Right kidney (tissue), 1 donor: ENCODE data around the gene CDH4.
A peak's percentile ranks its signal among the peaks of the same experiment; 100 is the strongest.

ENCODE experiments used
- DNase-seq: peaks from one replicate; pipeline ENCODE4 v3.0.0-alpha.2; 2016

Gene CDH4

DNA sequence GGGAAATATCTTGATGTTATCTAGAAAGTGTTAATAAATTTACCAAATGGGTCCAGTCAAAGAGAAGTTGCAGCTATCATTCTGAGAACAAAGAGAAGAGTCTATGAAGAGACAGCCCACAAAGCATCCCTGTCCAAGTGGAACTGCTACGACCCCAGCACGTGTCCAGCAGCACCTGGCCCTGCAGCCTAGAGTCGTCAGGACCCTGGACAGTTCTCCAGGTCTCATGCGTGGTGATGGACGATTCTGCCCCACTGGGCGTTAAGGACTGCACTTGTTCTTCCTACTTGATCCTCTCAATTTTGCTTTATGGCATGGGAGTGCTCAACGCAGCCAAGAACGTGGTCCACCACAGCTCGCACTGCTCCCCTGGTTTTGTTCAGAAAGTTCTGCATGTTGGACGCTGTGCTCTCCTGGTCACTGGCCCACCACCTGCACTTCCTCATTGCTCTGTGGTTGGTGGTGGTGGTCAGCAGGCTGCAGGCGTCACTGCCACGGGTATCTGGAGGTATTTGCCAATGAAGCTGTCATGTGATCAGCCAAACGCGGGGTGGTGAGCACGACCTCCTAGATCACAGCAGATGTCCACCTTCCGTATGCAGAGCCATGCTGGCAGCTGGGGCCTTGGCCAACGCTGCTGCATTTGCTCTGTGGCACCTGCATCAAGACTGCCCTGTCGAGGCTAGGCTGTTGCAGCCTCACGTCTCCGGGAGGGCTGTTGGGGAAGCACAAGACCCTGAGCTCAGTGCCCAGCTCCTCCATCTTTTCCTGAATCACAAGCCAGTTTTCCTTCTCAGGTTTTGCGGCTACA lies 356.4 kb downstream of the CDH4 start:
- no peak for DNase-seq

DNA sequence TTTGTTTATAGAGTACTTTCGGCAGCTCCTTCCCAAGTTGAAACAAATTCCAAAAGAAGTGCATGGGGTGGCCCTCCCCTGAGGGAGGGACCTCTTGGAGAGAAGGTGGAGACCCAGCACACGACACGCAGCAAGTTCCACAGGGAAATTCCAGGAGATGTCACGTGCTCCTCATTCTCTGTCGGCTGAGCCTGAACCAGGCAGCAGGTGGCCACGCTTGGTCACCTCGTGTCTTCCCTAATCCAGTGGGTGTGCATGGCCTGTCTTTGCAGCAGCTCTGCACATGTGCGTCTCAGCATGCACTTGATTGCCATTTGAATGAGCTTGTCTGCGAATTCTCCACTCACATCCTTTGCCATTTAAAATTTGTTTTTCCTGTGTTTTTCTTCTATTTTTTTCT lies 357.4 kb downstream of the CDH4 start:
- no peak for DNase-seq

GRCh38 chr20:61611401-61612180 lies 359.5 kb downstream of the CDH4 start:
- DNase-seq, result no peak

DNA sequence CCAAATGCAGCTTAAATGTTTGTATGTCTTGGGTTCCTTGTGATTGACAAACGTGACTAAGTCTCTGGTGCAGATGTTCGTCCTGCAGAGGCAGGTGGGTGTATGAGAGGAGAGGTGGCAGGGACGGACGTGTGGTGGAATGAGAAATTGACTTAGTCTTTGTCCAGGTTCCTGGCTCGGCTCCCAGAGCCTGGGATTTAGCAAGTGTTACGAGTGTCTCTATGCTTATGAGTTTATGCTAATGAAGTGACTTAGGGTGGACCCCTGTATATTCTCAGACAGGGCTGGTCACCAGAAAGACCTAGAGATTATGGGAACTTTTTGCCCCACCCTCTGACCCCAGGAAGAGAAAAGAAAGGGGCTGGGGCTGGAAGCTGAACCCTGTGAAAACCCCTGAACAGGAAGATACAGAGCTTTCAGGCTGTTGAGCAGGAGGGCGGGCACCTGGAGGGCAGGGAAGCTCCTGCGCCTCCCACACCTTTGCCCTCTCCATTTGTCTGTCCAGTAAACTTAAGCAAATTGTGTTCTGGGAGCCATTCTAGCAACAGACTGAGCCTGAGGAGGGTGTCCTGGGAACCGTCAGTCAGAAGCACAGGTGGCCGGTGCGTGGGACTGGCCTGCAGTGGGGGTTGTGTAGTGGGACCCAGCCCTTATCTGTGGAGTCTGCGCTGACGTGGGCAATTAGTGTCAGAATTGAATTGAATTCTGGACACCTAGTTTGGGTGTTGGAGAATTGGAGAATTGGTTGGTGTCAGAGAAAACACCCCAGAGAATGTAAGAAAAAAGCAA lies 362.1 kb downstream of the CDH4 start:
- no peak for DNase-seq

DNA sequence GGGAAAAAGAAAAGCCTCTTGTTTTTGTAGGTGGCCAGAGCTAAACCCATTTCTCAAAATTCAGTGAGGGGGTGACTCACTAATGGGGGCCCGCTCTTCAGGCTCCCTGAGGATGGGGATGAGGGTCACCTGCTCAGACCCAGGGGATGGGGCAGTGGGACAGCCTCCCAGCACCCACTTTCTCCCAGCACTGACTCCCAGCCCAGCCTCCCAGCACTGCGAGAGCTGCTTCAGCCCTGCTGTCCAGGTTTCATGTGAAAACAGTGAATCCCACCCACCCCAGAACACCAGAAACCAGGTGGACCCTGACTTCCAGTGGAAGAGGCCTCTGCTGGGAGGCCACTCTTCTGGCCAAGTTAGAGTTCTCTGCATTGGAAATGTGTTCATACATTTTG lies 362.6 kb downstream of the CDH4 start:
- no peak for DNase-seq

DNA sequence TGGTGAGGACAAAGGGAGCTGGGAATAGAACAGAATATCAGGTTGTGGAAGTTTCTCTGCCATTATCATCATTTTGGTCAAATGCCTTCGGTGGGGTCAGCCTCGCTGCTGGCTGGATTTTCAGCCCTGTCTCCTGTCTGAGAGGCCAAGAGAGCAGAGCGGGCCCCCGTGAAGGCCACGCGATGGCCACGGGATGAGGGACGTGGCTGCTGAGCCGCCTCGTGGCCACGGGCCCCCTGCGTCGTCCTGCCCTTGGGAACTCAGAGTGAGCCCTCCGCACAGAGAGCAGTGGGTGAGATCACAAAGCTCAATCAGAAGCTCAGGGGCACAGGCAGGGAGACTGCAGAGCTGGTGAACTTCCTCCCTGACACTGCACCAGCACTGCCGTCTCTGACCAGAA lies 363.7 kb downstream of the CDH4 start:
- DNase-seq, result no peak

DNA sequence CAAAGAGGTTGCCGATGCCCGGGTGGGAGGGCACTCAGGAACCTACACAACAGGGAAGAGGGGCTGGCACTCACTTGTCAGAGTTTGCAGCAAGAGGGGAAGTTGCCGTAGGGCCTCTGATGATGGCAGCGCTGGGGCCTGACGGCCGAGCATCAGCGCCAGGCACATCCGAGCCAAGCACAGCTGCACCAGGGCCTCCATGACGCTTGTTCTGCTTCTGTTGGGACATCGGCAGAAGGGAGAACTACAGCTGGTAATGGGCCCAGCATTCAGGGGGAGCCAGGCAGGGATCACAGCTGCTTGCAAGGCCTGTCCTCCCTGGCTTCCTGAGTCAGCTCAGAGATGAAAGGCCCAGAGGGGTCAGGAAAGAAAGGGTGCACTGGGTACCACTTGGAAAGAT lies 367.7 kb downstream of the CDH4 start:
- DNase-seq, result no peak

- DNase-seq, result no peak
Measured at GRCh38 chr20:61620174-61620573, 368.1 kb downstream of the CDH4 start.

GRCh38 chr20:61621035-61621730 lies 369.1 kb downstream of the CDH4 start:
- no peak for DNase-seq

GRCh38 chr20:61621852-61622251 lies 369.8 kb downstream of the CDH4 start:
- no peak for DNase-seq

GRCh38 chr20:61623451-61623850 lies 371.4 kb downstream of the CDH4 start:
- no peak for DNase-seq

DNA sequence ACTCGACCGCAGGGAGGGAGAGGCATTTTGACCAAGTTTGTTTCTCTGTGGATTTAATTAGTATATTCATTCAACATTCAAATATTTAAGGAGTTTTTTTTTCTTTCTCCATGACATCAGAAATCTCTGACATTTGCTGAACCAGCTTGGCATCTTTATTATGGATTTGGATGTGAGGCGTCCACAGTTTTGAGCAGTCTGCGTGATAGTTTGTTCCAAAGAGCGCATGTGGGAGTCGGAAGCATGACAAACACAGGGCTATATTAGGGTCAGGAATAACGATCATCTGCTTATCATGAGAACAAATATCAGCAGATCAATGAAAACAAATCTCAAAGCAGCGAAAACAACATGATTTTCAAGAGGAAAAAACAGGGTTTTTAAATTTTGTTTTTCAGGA lies 373.2 kb downstream of the CDH4 start:
- no peak for DNase-seq

DNA sequence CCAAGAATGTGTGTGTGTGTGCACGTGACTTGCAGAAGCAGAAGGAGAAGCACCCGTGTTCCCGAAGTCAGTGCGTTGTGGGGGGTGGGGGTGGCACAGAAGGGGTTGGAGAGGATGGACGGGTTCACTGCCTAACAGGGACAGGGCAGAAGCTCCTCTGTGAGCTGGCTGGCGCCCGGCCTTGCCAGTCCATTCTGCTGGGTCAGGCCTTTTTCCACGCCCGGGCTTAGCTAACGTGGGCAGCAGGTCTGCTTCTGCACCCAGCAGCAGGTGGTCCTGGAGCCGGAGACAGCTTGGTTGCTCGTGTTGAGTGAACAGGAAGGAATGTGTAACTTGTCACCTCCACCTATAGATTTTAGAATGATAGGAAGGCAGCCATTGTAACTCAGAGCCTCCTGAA lies 374.4 kb downstream of the CDH4 start:
- no peak for DNase-seq

DNA sequence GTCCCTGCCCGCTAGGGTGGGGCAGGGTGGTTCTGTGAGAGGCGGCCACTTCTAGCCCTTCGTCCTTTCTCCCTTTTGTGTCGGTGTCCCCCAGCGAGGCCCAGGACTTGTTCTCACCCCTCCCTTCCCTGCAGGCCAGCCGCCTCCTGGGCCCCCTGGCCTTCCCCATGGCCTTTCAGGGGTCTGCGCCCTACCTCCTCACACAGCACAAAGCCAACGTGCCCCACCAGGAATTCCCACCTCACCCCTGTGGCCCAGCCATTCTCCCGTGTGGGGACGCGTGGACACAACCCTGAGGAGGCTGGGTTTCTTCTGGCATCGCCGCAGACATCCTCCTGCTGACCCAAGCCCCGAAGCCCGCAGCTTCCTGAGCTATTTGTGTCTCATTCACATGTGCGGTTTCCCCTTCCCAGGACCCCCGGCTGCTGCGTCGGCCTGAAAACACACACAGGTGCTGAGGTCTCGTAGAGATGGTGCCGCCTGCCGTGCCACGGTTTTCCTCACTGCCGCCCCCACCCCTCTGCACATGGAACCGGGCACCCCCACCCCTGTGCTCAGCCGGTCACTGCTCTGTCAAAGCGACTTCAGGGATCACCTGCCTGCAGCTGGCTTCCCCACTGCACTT lies 375.8 kb downstream of the CDH4 start:
- no peak for DNase-seq

DNA sequence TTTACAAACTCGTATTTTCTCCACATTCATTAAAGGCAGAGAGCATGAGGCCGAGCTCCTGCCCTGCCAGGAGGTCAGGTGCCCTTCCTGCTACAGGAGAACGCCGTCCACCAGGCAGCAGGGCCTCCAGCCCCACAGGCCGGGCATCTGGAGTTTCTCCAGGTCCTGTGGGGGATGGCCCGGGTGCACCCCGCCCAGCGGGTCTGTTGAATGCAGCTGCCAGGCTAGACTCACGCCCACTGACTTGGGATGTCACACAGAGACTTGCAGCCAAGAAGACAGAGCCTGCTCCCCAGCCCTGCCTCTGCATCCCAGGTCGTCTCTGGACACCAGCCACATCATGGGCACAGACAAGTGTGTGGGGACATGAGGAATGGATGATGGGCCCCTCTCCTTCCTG lies 376.4 kb downstream of the CDH4 start:
- no peak for DNase-seq

GRCh38 chr20:61628901-61629601 lies 377.0 kb downstream of the CDH4 start:
- peak; percentile 22 for DNase-seq

GRCh38 chr20:61629602-61630390 lies 377.7 kb downstream of the CDH4 start:
- no peak for DNase-seq

DNA sequence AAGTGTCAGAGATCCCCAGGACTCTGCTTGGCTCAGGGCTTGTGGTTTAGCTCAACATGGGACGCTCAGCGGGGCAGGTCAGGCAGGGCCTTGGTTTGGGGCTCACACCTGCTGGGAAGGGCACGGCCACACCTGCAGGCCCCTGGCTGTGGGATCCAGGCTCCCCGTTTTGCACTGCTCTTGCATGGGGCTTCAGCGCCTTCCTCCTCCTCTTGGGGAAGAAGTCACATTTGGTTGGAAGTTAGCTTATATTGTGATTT lies 378.3 kb downstream of the CDH4 start:
- DNase-seq, result no peak

DNA sequence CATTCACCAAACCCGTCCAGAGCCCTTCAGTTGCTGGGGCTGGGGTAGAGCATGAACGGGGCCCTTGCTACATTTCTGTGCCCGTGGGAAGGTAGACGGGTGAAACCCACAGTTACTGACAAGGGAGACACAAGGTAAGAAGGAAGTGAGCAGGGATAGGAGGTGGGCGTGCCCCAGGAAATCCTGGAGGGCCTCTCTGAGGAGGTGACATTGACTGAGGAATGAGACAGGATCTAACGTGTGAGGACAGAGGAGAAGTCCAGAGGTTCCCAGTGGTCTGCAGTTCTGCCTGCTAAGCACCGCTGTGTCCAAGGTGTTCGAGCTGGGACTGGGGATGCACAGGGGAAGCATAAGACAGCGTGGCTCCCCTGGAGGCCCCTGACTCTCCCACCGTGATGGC lies 378.8 kb downstream of the CDH4 start:
- no peak for DNase-seq

DNA sequence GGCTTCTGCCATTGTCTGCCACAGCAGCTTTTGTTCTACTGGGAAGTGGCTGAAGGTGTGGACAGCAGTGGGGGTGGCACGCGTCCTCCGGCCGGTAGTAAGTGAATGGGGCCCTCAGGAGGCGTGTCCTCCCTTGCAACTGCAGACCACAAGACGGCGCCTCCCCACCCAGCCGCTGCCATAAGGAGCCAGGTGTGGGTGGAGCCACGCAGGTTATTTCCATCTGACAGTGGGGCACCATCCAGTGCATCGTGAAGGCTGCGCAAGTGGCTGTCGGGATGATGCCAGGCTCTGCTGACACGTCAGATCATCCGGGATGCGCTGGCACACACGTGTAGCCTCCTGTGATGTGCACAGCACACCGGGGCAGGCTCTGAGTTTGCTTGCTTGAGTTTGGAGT lies 379.7 kb downstream of the CDH4 start:
- DNase-seq, result no peak

- no peak for DNase-seq
Measured at GRCh38 chr20:61633004-61633403, 380.9 kb downstream of the CDH4 start.
